Activated T-helper 1 cell treated with anti-CD3 and anti-CD28 coated beads, Interleukin-12 subunit alpha, Interleukin-12 subunit beta, Interleukin-2, Interleukin-4 antibody, amounts not matched to agents 30 ng/mL and 10 ng/mL and 1 ng/mL, durations not matched to agents 14 hours and 24 hours and 36 hours (primary cell): ENCODE results near the gene KRR1. TPM values are rescaled to one million over a fixed set of nuclear protein-coding genes. Genes with fewer than 3 reads are reported as not detected.

Experiments used
- total RNA-seq: library from RNA; stranded (reverse); gene quantifications from 2 replicates; pipeline ENCODE4 v1.2.3, GENCODE V29; 2022

The KRR1 gene
- total RNA-seq, 1 donor from 2014 or later: 130 TPM

Other genes with a start within 250 kb of the KRR1 start
- 1.1 and 1.2 TPM in 2 replicates for gene CAPS2, start 181.3 kb downstream of the KRR1 start, total RNA-seq
- not detected in 2 replicates for gene GLIPR1L1, start 176.9 kb downstream of the KRR1 start, total RNA-seq
- not detected in 2 replicates for gene GLIPR1L2, start 120.5 kb downstream of the KRR1 start, total RNA-seq
- gene GLIPR1, start 30.9 kb downstream of the KRR1 start, total RNA-seq: 7.3 and 7.6 TPM in 2 replicates